Stimulated activated CD8-positive, alpha-beta memory T cell treated with anti-CD3 and anti-CD28 coated beads, Interleukin-12 subunit alpha, Interleukin-12 subunit beta, amount 100 ng/mL, for 1 hour (primary cell): Measurements from ENCODE around the gene JPH2.

Experiments
- DNase-seq: peaks from one replicate; pipeline ENCODE4 v3.0.0-alpha.2; 2020; ENCODE audit warnings: low read depth

JPH2 gene

GRCh38 chr20:44125332-44126127 lies 61.5 kb downstream of the JPH2 start:
- DNase-seq, result no peak

- no peak for DNase-seq
These were observed 63.0 kb downstream of the JPH2 start for GRCh38 chr20:44123874-44124535.

- no peak for DNase-seq
These were observed 63.7 kb downstream of the JPH2 start for GRCh38 chr20:44123251-44123650.

DNA sequence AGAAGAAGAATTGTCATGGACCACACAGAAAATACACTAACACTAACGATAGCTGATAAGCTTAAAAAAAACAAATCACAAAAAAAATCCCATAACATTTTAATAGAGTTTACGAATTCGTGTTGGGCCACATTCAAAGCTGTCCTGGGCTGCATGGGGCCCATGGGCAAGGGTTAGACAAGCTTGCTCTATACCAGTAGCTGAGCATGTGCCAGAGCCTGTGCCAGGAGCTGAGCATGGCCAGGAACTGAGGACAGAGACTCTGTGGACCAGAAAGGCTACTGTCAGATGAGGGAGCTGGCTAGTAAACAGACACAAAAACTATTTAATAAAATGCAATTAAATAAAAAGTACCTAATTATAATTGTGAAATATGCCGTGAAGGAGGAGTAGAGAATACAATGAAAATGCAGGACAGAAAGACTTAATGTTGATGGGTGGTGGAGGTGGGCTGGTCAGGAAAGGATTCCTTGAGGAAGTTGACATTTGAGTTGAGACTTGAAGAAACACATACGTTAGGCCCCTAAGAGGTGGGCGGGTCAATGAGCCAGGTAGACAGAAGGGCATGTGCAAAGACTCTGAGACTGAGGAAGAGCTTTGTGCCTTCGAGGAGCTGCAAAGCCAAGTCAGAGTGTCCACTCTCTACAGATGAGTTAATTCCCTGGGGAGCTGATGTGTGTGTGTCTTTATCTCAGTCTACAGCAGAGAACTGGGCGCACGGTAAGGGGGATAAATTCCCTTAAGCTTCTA lies 66.1 kb downstream of the JPH2 start:
- no peak for DNase-seq

GRCh38 chr20:44118185-44119033 lies 68.6 kb downstream of the JPH2 start:
- no peak for DNase-seq

GRCh38 chr20:44117296-44118184 lies 69.4 kb downstream of the JPH2 start:
- no peak for DNase-seq

DNA sequence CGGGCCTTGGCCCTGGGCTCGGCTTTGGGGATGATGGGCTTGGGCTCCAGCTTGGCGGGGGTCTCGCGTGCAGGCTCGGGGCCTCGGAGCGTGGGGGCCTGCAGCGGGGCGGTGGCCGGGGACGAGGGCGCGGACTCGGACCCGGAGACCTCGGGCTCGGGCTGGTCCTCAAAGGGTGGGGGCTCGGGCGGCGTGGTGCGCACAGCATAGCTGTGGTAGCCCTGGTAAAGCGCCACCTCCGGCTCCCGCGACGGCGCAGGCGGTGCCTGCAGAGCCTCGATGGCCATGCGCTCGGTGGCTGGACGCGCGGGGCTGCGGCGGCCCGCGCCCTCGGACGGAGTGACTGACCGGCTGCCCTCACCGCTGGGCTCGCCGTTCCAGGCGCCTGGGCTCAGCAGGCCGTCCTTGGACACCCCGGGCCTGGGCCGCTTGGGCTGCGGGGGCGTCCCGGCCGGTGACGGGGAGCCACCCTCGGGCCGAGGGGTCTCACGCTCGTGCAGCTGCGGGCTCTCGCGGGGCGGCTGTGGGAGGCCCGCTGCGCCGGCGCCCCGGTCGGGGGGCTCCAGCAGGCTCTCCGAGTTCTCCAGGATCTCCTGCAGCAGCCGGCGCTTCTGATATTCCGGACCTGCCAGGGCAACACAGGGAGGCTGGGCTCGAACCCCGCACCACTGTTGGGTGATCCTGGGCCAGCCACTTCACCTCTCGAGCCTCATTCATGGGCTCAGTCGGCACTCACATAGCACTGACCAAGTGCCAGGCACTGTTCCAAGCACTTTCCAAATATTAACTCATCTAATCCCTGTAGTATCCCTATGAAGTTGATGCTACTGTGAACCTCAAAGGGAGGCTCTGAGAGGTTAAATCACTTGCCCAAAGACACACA lies 71.0 kb downstream of the JPH2 start:
- no peak for DNase-seq

- no peak for DNase-seq
These were observed 71.8 kb downstream of the JPH2 start for GRCh38 chr20:44115181-44115580.

DNA sequence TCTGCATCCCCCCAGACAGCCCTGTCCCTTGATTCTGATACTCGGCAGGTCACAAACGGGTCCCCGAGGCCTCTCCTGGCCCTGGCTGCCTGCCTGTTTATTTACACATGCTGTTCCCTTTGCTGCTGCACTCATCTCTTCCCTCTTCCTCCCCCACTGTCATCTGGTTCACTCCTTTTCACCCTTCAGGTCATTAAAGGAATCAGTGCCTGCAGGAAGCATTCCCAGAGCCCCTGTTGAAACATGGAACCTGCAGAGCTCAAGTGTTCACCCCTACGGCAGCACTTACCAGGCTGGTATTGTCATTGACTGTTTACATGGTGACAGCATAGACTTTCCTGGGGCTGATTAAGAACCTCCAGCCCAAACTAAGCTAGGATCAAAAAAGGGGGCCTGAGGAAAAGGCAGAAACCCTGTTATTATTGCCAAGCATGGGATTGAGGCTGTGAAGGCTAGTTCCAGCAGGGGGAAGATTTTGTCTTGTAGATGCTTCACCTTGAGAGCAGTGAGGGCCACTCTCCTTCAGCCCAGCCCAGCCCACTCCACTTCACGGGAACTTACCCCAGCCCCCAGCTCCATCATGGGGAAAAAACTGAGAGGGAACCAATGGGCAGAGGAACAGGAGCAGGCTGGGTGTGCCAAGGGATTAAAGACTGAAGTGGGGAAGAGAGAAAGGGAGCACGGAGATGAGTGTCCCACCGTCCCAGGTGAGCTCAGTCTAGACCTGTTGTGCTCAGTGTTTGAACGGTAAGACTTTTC lies 73.2 kb downstream of the JPH2 start:
- no peak for DNase-seq

DNA sequence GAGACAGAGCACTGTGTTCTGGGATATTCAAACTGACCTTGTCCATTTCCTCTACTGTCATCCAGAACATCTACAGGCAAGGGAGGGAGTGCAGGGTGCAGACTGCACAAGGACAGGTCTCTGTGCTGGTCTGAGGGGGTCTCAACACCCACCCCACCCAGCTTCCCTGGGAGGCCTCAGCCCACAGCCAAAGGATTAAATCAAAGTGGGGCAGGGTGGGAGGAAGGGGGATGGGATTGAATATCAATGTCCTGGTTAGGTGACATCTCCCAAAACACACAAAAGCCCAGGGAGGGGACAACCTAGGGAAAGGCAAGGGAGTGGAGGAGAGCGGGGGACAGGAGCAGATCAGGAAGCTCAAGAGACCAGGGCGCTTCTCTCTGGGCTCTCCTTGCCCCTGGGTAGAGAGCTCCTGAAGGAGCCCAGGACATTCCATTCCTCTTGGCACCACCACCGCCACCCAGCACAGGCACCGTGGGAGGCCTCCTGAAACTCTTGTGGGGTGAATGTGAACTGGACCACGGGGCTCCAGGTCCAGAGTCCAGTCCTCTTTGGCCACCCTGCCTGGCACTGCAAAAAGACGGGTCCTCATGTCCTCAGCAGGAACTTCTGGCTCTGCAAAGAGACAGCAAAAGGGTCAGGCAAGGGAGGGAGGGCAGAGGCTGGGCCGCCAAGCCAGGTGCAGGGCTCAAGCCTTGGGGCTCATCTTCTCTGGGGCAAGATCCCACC lies 73.9 kb downstream of the JPH2 start:
- no peak for DNase-seq

DNA sequence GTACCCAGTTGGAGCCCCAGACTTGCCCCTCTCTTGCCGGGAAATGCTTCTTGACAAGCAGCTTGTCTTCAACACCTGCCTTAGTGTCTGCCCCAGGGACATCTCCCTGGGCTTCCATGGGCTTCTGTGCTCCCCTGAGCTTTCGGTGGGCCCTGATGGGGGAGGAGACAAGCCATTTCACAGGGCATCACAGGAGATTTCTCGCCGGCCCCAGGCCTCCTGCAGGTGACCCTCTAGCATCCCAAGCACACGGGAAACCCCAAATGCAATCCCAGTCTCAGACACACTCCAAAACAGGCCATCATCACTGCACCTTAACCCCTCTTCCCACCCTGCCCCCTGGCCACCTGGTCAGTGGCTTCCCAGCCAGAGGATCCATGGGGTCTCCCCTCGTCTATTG lies 74.5 kb downstream of the JPH2 start:
- DNase-seq, result no peak

GRCh38 chr20:44111712-44112335 lies 75.2 kb downstream of the JPH2 start:
- no peak for DNase-seq

GRCh38 chr20:44110816-44111568 lies 76.0 kb downstream of the JPH2 start:
- no peak for DNase-seq

GRCh38 chr20:44109951-44110361 lies 77.0 kb downstream of the JPH2 start:
- no peak for DNase-seq

DNA sequence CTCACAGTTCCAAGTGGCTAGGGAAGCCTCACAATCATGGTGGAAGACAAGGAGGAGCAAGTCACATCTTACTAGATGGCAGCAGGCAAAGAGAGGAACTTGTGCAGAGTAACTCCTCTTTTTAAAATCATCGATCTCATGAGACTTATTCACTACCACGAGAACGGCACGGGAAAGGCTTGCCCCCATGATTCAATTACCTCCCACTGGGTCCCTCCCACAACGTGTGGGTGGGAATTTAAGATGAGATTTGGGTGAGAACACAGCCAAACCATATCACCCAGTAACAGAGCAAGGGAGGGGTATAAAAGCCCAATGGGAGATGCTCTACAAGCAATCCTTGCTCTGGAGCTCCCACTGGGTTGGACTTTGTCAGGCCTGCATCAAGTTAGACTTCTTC lies 80.4 kb downstream of the JPH2 start:
- no peak for DNase-seq

DNA sequence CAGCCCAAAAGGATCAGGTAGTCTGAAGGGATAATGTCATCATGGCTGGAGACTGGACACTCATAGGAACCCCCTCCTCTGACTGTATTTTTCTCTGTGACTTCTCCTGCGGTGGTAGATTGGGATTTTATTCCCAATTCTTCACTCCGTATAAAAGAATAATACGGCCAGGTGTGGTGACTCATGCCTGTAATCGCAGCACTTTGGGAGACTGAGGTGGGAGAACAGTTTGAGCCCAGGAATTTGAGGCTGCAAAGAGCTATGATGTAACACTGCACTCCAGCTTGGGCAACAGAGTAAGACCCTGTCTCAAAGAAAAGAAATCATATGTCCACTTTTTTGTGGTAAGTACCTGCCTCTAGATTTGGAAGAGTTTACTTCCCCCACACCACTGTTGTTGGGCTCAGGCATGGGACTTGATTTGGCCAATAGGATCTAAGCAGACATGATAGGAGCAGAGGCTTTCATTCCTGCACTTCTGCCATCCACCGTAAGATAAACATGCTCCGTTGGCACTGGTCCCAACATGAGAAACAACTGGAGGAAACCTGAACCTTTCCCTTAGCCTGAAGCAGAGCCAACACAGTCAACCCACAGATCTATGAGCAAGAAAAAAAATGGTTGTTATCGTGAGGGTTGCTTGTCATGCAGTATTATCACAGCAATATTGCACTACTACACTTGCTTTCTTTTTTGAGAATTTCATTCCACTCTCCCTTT lies 82.0 kb downstream of the JPH2 start:
- no peak for DNase-seq

- DNase-seq, result no peak
These were observed 84.4 kb downstream of the JPH2 start for GRCh38 chr20:44102582-44102981.
